Astrocyte of the cerebellum (primary cell): ENCODE data around the gene KIF5B.
A peak's percentile ranks its signal among the peaks of the same experiment; 100 is the strongest.

Experiments
- DNase-seq: peaks from one replicate; pipeline ENCODE4 v3.0.0-alpha.2; 2011; ENCODE audit warnings: low read depth
- H3K4me3 ChIP-seq: 2 replicates; pipeline ENCODE4 v1.5.1; 2011; ENCODE audit warnings: mild to moderate bottlenecking, low read depth, low read length, moderate library complexity
- in situ Hi-C: cut with HindIII; loops from 2 replicates; pipeline ENCODE4 v1.10.0; 2017; ENCODE audit warnings: low sequenced_read_pairs
- TF ChIP-seq, protein P1 (sequence below): IDR thresholded peaks from 2 replicates; pipeline ENCODE4 v1.5.1; 2012; ENCODE audit warnings: low read length, low read depth, moderate library complexity, mild to moderate bottlenecking; ENCODE audit errors: missing control alignments

Gene KIF5B

DNA sequence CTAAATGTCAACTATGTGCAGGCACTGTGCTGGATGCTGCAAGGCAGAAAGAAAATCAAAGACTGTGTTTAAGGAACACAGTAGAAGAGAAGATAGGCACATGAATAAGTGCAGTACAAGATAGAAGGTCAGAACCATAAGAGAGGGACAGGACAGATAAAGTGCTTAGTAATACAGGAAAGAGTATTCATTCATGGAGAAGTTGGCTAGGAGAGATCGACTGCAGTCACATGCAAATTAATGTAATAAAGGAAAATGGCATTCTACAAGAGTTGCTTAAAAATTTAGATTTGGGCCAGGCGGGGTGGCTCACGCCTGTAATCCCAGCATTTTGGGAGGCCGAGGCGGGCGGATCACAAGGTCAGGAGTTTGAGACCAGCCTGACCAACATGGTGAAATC lies 24.8 kb downstream of the KIF5B start:
- DNase-seq: no peak
- TF ChIP-seq, protein P1, sequence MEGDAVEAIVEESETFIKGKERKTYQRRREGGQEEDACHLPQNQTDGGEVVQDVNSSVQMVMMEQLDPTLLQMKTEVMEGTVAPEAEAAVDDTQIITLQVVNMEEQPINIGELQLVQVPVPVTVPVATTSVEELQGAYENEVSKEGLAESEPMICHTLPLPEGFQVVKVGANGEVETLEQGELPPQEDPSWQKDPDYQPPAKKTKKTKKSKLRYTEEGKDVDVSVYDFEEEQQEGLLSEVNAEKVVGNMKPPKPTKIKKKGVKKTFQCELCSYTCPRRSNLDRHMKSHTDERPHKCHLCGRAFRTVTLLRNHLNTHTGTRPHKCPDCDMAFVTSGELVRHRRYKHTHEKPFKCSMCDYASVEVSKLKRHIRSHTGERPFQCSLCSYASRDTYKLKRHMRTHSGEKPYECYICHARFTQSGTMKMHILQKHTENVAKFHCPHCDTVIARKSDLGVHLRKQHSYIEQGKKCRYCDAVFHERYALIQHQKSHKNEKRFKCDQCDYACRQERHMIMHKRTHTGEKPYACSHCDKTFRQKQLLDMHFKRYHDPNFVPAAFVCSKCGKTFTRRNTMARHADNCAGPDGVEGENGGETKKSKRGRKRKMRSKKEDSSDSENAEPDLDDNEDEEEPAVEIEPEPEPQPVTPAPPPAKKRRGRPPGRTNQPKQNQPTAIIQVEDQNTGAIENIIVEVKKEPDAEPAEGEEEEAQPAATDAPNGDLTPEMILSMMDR: no peak
- in situ Hi-C loops: no loop called here
- no peak overlapping the region for H3K4me3 ChIP-seq

DNA sequence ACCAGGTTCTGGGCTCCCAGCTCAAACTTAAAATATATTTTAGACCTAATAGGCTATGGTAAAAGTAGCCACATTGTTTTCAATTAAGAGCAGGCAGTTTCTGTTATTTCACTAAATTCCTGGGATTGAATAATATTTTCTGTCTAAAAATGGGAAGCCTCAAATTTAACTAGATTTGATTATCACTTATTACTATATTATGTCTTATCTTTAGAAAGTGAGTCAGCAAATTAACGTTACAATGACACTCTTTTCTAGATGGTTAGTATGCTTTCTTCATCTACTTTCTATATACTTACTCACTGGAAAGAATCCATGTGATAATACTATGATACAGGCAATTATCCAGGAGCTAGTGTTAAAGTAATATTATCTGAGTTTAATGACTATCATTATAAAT lies 27.5 kb downstream of the KIF5B start:
- TF ChIP-seq, protein P1: no peak
- in situ Hi-C loops: no loop called here
- DNase-seq: no peak

DNA sequence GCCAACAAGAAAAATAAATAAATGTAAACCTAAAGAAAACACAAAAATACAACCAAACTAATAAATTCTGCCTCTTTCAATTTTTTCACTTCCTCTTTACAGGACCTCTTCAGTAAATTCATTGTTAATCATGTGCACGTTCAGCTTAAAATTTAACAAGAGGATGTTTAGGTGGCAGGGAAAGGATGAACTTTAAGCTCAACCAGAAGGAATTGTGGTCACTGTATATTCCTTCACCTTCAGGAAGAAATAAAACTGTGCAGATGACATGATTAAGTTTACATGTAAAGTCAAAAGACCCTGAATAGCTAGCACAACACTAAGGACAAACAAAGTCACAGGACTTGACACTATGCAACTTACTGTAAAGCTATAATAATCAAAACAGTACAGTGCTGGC lies 33.0 kb downstream of the KIF5B start:
- no peak for DNase-seq
- in situ Hi-C loops: no loop called here
- TF ChIP-seq, protein P1: no peak
- no peak overlapping the region for H3K4me3 ChIP-seq

More for the DNA sequence above, 27.5 kb downstream of the KIF5B start:
- no peak overlapping the region for H3K4me3 ChIP-seq

DNA sequence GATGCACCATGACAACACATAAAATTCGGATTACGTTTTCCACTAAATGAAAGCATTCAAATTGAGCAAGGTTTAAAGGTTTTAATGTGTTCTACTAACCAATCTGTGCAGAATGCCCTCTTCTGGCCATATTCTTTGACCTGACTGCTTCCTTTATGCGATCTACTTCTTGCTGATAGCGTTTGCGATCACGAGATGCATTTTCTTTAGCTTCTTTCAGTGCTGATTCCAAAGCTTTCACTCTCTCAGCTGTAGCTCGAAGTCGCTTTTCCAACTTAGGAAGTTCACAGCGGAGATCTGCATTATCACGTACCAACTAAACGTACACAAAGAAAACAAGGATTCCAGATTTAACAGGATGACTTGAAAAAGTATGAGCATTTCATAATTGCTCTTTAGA lies 39.2 kb downstream of the KIF5B start:
- DNase-seq: no peak
- no peak overlapping the region for H3K4me3 ChIP-seq
- in situ Hi-C loops: no loop called here
- TF ChIP-seq, protein P1: no peak

DNA sequence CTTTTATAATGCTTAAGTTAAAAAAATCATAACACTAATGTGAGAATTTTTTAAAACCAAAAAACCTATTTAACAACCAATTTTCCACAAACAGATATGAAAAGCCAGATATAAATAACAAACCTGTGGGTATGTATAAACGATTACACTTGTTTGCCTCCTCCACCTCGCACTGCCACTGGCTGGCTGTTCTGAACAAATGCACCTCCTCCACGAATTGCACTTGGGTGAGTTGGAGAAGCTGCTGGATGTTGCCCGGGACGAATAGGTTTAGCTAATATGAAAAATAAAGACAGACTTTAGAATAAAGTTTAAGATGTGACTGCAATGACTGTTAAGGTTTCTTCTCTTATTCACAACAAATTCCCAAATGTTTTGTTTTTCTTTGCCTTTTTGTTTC lies 40.8 kb downstream of the KIF5B start:
- in situ Hi-C loops: no loop called here
- H3K4me3 ChIP-seq: no peak overlapping the region
- TF ChIP-seq, protein P1: no peak
- no peak for DNase-seq

DNA sequence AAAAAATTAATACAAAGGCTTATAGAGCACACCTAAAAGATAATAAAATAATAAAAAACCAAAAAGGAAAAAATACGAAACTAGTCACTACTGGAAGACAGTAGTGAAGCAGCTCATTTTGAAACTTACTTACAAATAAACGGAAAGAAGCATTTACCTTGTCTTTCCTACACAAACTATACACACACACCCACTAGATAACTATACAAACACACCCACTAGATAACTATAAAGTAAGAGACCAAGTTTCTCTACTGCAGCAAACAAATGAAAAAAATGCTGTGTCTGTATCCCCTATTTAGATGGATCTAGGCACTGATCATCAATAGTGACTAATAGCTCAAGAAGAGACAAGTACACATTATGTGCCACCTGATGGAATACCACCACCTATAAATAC lies 49.2 kb downstream of the KIF5B start:
- in situ Hi-C loops: no loop called here
- TF ChIP-seq, protein P1: no peak
- no peak for DNase-seq
- no peak overlapping the region for H3K4me3 ChIP-seq

DNA sequence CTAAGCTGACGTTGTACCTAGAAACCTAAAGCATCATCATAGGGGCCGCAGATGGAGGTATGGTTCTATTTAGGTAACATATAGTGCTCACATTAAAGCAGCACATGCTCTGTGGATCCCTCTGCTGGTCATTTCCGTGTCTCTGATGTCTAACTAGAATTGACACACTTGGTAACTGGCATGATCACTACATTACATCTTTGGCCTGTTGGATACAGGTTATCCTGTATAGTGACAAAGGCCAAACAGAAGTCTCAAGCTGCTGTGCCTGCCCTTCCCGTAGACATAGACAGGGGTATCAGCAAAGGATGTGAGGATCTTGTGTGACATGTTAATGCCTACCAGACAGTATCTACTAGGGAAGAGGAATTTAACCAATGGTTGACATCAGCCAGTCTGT lies 51.2 kb downstream of the KIF5B start:
- TF ChIP-seq, protein P1: peak; percentile 68
- in situ Hi-C loops: no loop called here
- H3K4me3 ChIP-seq: no peak overlapping the region
- DNase-seq: peak; percentile 32
